Thoracic aorta (tissue), 2 donors: Measurements from ENCODE around the gene UBE2D3. TPM values are rescaled to one million over a fixed set of nuclear protein-coding genes. Genes with fewer than 3 reads are reported as not detected.

Experiments
- ATAC-seq: fragments of 150-250 bp; one replicate; pipeline ENCODE4 v1.8.0; 2017; ENCODE audit warnings: low read depth; ENCODE audit not compliant: insufficient number of reproducible peaks, low FRiP score
- DNase-seq: peaks from one replicate; pipeline ENCODE4 v3.0.0-alpha.2; 2020; ENCODE audit warnings: low spot score
- H3K27ac ChIP-seq, 2 donors: fragments of 200-600 bp; sonication (generic); 1 replicate in 1 of 2; 2 replicates in 1 of 2; pipeline ENCODE4 v1.5.1; 2016; ENCODE audit warnings: mild to moderate bottlenecking in 2 of 2, moderate library complexity in 2 of 2
- H3K27me3 ChIP-seq: fragments of 200-600 bp; sonication (generic); replicated peaks from 2 replicates; pipeline ENCODE4 v1.6.0; 2016; ENCODE audit warnings: mild to moderate bottlenecking; ENCODE audit not compliant: insufficient read depth
- H3K36me3 ChIP-seq: fragments of 200-600 bp; sonication (generic); one replicate; pipeline ENCODE4 v1.5.1; 2016
- H3K4me1 ChIP-seq, 2 donors: fragments of 200-600 bp; sonication (generic); 1 replicate in 1 of 2; 2 replicates in 1 of 2; pipeline versions ENCODE4 v1.5.1 to v1.6.0; 2016; ENCODE audit warnings: low read depth in 2 of 2, mild to moderate bottlenecking in 1 of 2; ENCODE audit not compliant: control insufficient read depth in 1 of 2
- H3K4me3 ChIP-seq: fragments of 200-600 bp; sonication (generic); 2 replicates; pipeline ENCODE4 v1.5.1; 2016; ENCODE audit warnings: mild to moderate bottlenecking
- H3K9me3 ChIP-seq: fragments of 200-600 bp; sonication (generic); 2 replicates; pipeline ENCODE4 v1.5.1; 2016
- CTCF ChIP-seq: fragments of 200-600 bp; sonication (generic); IDR thresholded peaks from one replicate; pipeline ENCODE4 v1.5.1; 2019; ENCODE audit warnings: antibody characterized with exemption
- total RNA-seq, 2 donors: library from RNA; depleted of rRNA; stranded (reverse); fragments of >200 nt; gene quantifications; one replicate each; pipeline versions ENCODE4 v1.1.0 to v1.2.3, GENCODE V29; 2016

Gene UBE2D3
- total RNA-seq, 2 donors from 2014 or later = 245 to 376 TPM

GRCh38 chr4:102787096-102787881 lies 40.1 kb downstream of the UBE2D3 start:
- Histone ChIP-seq H3K27ac (no peak overlapping the region), H3K4me3 (no peak overlapping the region), H3K36me3 (peaks cover 5% of the 10 kb centered on the region), H3K4me1 (no peaks in the 10 kb centered on the region), H3K27me3 (no peaks in the 10 kb centered on the region), H3K9me3 (no peaks in the 10 kb centered on the region)
- ATAC-seq = no peak
- no peak for DNase-seq
- no peak for TF ChIP-seq CTCF

- no peak for ATAC-seq
- H3K36me3 ChIP-seq = peaks cover under 1% of the 10 kb centered on the region
- no peak for TF ChIP-seq CTCF
- H3K27me3 ChIP-seq = no peaks in the 10 kb centered on the region
- no peak for DNase-seq
- no peak overlapping the region for H3K4me3 ChIP-seq
- no peaks in the 10 kb centered on the region for H3K4me1 ChIP-seq
- H3K27ac ChIP-seq = no peak overlapping the region
- H3K9me3 ChIP-seq = no peaks in the 10 kb centered on the region
Observed at GRCh38 chr4:102786279-102786678, 41.1 kb downstream of the UBE2D3 start.

GRCh38 chr4:102783006-102783405 lies 44.3 kb downstream of the UBE2D3 start:
- Histone ChIP-seq H3K27me3 (no peaks in the 10 kb centered on the region), H3K4me1 (no peaks in the 10 kb centered on the region), H3K27ac (no peak overlapping the region), H3K36me3 (no peaks in the 10 kb centered on the region), H3K4me3 (no peak overlapping the region), H3K9me3 (no peaks in the 10 kb centered on the region)
- no peak for ATAC-seq
- TF ChIP-seq CTCF = no peak
- no peak for DNase-seq

- H3K36me3 ChIP-seq = no peaks in the 10 kb centered on the region
- H3K27me3 ChIP-seq = no peaks in the 10 kb centered on the region
- no peak for TF ChIP-seq CTCF
- DNase-seq (no peak), ATAC-seq (no peak)
- H3K4me3 ChIP-seq = no peak overlapping the region
- H3K9me3 ChIP-seq = no peaks in the 10 kb centered on the region
- H3K27ac ChIP-seq = no peak overlapping the region
- H3K4me1 ChIP-seq = no peaks in the 10 kb centered on the region
Observed at GRCh38 chr4:102781570-102781969, 45.8 kb downstream of the UBE2D3 start.

GRCh38 chr4:102780476-102781144 lies 46.7 kb downstream of the UBE2D3 start:
- Histone ChIP-seq H3K27me3 (no peaks in the 10 kb centered on the region), H3K4me1 (no peaks in the 10 kb centered on the region), H3K27ac (no peak overlapping the region), H3K4me3 (no peak overlapping the region), H3K9me3 (no peaks in the 10 kb centered on the region), H3K36me3 (no peaks in the 10 kb centered on the region)
- DNase-seq = no peak
- no peak for ATAC-seq
- no peak for TF ChIP-seq CTCF
